Gastroesophageal sphincter (tissue), 4 donors: ENCODE results near the gene LRIT1. TPM values are rescaled to one million over a fixed set of nuclear protein-coding genes. Genes with fewer than 3 reads are reported as not detected.

Source experiments
- ATAC-seq: fragments of 150-250 bp; one replicate; pipeline ENCODE4 v1.9.1; 2016; ENCODE audit warnings: mild to moderate bottlenecking, moderate library complexity
- H3K27ac ChIP-seq, 4 donors: fragments of 200-600 bp; sonication (generic) in 3 of 4; 1 replicate in 3 of 4; 2 replicates in 1 of 4; pipeline ENCODE4 v1.5.1; 2016 to 2019
- H3K27me3 ChIP-seq: fragments of 200-600 bp; sonication (generic); one replicate; pipeline ENCODE4 v1.5.1; 2019
- H3K36me3 ChIP-seq, 2 donors: fragments of 200-600 bp; sonication (generic); one replicate each; pipeline ENCODE4 v1.5.1; 2019; ENCODE audit warnings: control low read depth in 1 of 2
- H3K4me1 ChIP-seq, 3 donors: fragments of 200-600 bp; sonication (generic); 1 replicate in 2 of 3; 2 replicates in 1 of 3; pipeline ENCODE4 v1.5.1; 2016 to 2019; ENCODE audit warnings: control low read depth in 2 of 3
- H3K4me3 ChIP-seq, 2 donors: fragments of 200-600 bp; sonication (generic); one replicate each; pipeline ENCODE4 v1.5.1; 2019; ENCODE audit warnings: mild to moderate bottlenecking in 1 of 2, moderate library complexity in 1 of 2
- H3K9me3 ChIP-seq, 3 donors: fragments of 200-600 bp; sonication (generic); one replicate each; pipeline ENCODE4 v1.5.1; 2017 to 2019; ENCODE audit warnings: control low read depth in 2 of 3
- CTCF ChIP-seq, 4 experiments: fragments of 200-600 bp in 2 of 4; fragments of 450-650 bp in 2 of 4; sonication (generic) in 1 of 4; IDR thresholded peaks; one replicate each; pipeline ENCODE4 v1.5.1; 2017 to 2019; ENCODE audit warnings: antibody characterized with exemption in 4 of 4, mild to moderate bottlenecking in 2 of 4, moderate library complexity in 2 of 4
- EP300 ChIP-seq: sonication (generic); formaldehyde crosslinking; IDR thresholded peaks from one replicate; pipeline ENCODE4 v1.6.1; 2017; ENCODE audit warnings: antibody characterized with exemption, mild to moderate bottlenecking
- POLR2A ChIP-seq, 2 donors: fragments of 450-650 bp; IDR thresholded peaks; one replicate each; pipeline ENCODE4 v1.6.1; 2017; ENCODE audit warnings: antibody characterized with exemption in 2 of 2, mild to moderate bottlenecking in 2 of 2, moderate library complexity in 1 of 2
- POLR2AphosphoS5 ChIP-seq: sonication (generic); formaldehyde crosslinking; IDR thresholded peaks from one replicate; pipeline ENCODE4 v1.6.1; 2017; ENCODE audit warnings: antibody characterized with exemption
- WGBS, 2 donors: methylation state at CpG; one replicate each; pipeline ENCODE4 v1.1.5; 2018; ENCODE audit warnings: low coverage in 1 of 2; 5-methylcytosine and 5-hydroxymethylcytosine counted together
- total RNA-seq, 4 donors: library from RNA; depleted of rRNA; stranded (reverse); fragments of >200 nt; gene quantifications; one replicate each; pipeline ENCODE4 v1.1.0, GENCODE V29; 2016

Gene LRIT1
- total RNA-seq, 4 donors from 2014 or later, result 0.12 TPM; not detected in 3

DNA sequence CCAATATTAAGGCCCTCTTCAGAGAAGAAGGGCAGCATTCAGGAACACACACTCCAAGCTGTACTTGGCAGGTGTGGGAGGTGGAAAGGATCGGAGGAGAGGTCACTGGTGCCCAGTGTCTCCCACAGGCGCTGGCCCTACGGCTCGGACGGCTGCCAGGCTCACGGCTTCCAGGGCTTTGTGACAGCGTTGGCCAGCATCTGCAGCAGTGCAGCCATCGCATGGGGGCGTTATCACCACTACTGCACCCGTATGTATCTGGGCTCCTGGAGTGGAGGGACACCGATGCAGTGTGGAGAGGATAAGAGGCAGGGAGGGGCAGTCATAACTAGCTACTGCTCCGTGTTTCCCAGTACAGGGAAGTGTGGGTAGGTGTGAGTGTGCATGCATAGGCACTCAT lies 7.4 kb upstream of the LRIT1 start:
- WGBS, 2 donors, result 49 to 63% methylated on average over 3 to 7 of the region's 12 CpGs
- Histone ChIP-seq H3K9me3 (peaks cover 0 to 12% (median 0%) of the 10 kb centered on the region in 3 donors), H3K27me3 (peaks cover 17% of the 10 kb centered on the region), H3K27ac (no peak overlapping the region), H3K4me1 (peaks cover 0 to 6% (median 0%) of the 10 kb centered on the region in 3 donors), H3K4me3 (no peak overlapping the region), H3K36me3 (no peaks in the 10 kb centered on the region)
- TF ChIP-seq POLR2A (IDR thresholded peaks at IDR 0.05) (no peak), EP300 (no peak), CTCF (IDR thresholded peaks at IDR 0.05) (no peak)
- no peak for ATAC-seq

DNA sequence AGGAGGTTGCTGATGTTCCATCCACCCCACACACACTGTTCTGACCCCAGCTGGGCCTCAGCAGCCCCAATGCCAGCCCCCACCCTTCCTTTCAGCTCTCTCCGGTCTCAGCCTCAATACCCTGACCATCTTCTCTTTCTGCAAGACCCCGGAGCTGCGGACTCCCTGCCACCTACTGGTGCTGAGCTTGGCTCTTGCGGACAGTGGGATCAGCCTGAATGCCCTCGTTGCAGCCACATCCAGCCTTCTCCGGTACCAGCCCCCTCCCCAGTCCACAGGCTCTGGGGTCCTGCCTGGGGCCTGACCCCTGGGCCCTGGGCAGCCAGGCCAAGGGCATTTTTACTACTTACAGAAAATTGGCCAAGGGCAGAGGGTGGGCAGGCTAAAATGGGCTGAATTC lies 6.2 kb upstream of the LRIT1 start:
- Histone ChIP-seq H3K4me1 (peaks cover 0 to 9% (median 0%) of the 10 kb centered on the region in 3 donors), H3K27ac (no peak overlapping the region), H3K4me3 (no peak overlapping the region), H3K27me3 (peaks cover 10% of the 10 kb centered on the region), H3K36me3 (no peaks in the 10 kb centered on the region), H3K9me3 (peaks cover 0 to 12% (median 0%) of the 10 kb centered on the region in 3 donors)
- no peak for ATAC-seq
- TF ChIP-seq CTCF (IDR thresholded peaks at IDR 0.05) (no peak), EP300 (no peak), POLR2AphosphoS5 (no peak), POLR2A (IDR thresholded peaks at IDR 0.05) (no peak)
- WGBS, 2 donors, result 60% methylated on average over 3 of the region's 6 CpGs; no CpG with 5 or more reads in 1 of the 2 donors

DNA sequence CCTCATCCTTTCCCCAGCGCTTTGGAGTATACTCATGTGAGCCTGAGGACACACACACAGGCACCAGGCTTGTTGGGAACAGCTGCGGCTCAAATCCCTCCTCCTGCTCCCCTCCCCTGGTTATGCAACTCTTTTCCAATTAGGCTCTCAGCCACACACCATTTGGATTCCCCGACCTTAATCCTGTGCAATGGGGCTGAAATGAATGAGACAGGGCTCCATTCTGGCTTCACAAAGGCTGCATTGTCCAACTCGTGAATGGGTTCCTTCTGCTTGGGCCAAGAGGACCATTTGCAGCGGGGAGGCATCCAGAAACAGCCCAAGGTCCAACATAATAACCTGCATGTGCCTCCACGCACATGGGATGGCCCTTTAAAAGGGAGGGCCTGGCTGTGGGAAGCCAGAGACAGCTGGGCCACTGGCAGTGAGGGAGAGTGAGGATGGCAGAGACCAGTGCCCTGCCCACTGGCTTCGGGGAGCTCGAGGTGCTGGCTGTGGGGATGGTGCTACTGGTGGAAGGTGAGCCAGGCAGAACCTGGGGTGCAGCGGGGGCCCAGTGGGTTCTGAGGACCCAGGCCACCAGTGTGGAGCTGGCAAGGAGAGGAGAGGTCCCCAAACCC lies 3.4 kb upstream of the LRIT1 start, which contains the start of gene RGR:
Gene RGR, plus strand, starts transcription at position 403 of the 620 bp plus-strand sequence. Its CDS starts 38 bp downstream, at position 441.
- no peaks in the 10 kb centered on the region for H3K27me3 ChIP-seq
- H3K9me3 ChIP-seq, result no peaks in the 10 kb centered on the region
- H3K4me3 ChIP-seq, result no peak within 1 kb of the TSS
- H3K27ac ChIP-seq, result peak within 1 kb of the TSS in 1 of 4 donors; percentile 5
- ATAC-seq, result peak; percentile 74
- TF ChIP-seq POLR2A (IDR thresholded peaks at IDR 0.05), result no peak
- TF ChIP-seq EP300, result no peak
- TF ChIP-seq POLR2AphosphoS5, result peak; percentile 34
- H3K36me3 ChIP-seq, result no peaks in the 10 kb centered on the region
- peaks cover 0 to 9% (median 0%) of the 10 kb centered on the region in 3 donors for H3K4me1 ChIP-seq
- 60 to 85% methylated on average over 1 to 4 of the region's 9 CpGs for WGBS, 2 donors

- H3K27me3 ChIP-seq, result peaks cover under 1% of the 10 kb centered on the region
- ATAC-seq, result no peak
- no peaks in the 10 kb centered on the region for H3K36me3 ChIP-seq
- H3K4me1 ChIP-seq, result peaks cover 0 to 9% (median 0%) of the 10 kb centered on the region in 3 donors
- 88 to 89% methylated on average over 3 of the region's 3 CpGs for WGBS, 2 donors
- no peak for TF ChIP-seq CTCF (IDR thresholded peaks at IDR 0.05)
- TF ChIP-seq POLR2A (IDR thresholded peaks at IDR 0.05), result no peak
- TF ChIP-seq EP300, result no peak
- TF ChIP-seq POLR2AphosphoS5, result no peak
- H3K4me3 ChIP-seq, result no peak overlapping the region
- peak overlapping the region in 1 of 4 donors; percentile 5 for H3K27ac ChIP-seq
- H3K9me3 ChIP-seq, result no peaks in the 10 kb centered on the region
Observed at GRCh38 chr10:84243759-84244158, 2.4 kb upstream of the LRIT1 start.

DNA sequence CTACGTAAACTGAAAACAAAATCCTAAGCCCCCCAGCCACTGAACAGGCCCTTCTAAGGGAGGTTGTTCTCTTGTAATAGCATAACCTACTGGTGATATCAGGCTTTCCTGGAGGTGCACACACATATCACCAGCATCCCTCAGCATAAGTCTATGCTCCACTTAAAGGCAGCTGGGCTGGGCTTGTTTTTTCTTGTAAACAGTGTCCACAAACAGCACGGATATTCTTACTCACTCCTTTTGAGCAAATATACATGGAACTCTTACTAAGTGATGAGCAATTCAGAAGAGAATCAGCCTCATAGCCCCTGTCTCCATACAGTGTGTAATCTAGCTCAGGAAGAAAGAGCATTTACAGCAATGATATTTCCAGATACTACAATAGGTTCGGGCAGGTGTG lies 2.4 kb downstream of the LRIT1 start:
- no peak for ATAC-seq
- H3K36me3 ChIP-seq, result no peaks in the 10 kb centered on the region
- no peak overlapping the region for H3K27ac ChIP-seq
- peaks cover 0 to 4% (median 0%) of the 10 kb centered on the region in 3 donors for H3K4me1 ChIP-seq
- no peak overlapping the region for H3K4me3 ChIP-seq
- H3K27me3 ChIP-seq, result peaks cover 34% of the 10 kb centered on the region
- WGBS, 2 donors, result 60 to 75% methylated on average over 1 to 3 of the region's 3 CpGs
- H3K9me3 ChIP-seq, result no peaks in the 10 kb centered on the region
- TF ChIP-seq EP300, result no peak
- TF ChIP-seq POLR2A (IDR thresholded peaks at IDR 0.05), result no peak
- TF ChIP-seq CTCF (IDR thresholded peaks at IDR 0.05), result no peak
- no peak for TF ChIP-seq POLR2AphosphoS5
